Pons (tissue), 1 donor: ENCODE data around the gene PREX1.
"Not testable (repeated sequence)": the region's sequence is repeated elsewhere in the genome, so short reads cannot be mapped to it uniquely, and the experiment has no call there.

ENCODE experiments used
- DNase-seq: peaks from one replicate; pipeline ENCODE4 v3.0.0-alpha.2; 2016; ENCODE audit warnings: low spot score

Gene PREX1

GRCh38 chr20:48604426-48604825 lies 223.4 kb downstream of the PREX1 start:
- no peak for DNase-seq

GRCh38 chr20:48603819-48604405 lies 223.9 kb downstream of the PREX1 start:
- DNase-seq: no peak

GRCh38 chr20:48603116-48603818 lies 224.5 kb downstream of the PREX1 start:
- no peak for DNase-seq

GRCh38 chr20:48601798-48602197 lies 226.0 kb downstream of the PREX1 start:
- no peak for DNase-seq

- no peak for DNase-seq
These were observed 227.3 kb downstream of the PREX1 start for GRCh38 chr20:48600470-48600945.

- DNase-seq: no peak
These were observed 227.9 kb downstream of the PREX1 start for GRCh38 chr20:48599748-48600469.

GRCh38 chr20:48599106-48599747 lies 228.6 kb downstream of the PREX1 start:
- no peak for DNase-seq

GRCh38 chr20:48598303-48598941 lies 229.4 kb downstream of the PREX1 start:
- not testable (repeated sequence) for DNase-seq

- no peak for DNase-seq
These were observed 230.1 kb downstream of the PREX1 start for GRCh38 chr20:48597521-48598302.

GRCh38 chr20:48596334-48596898 lies 231.4 kb downstream of the PREX1 start:
- DNase-seq: no peak

GRCh38 chr20:48595495-48596333 lies 232.1 kb downstream of the PREX1 start:
- DNase-seq: no peak

GRCh38 chr20:48594533-48594932 lies 233.3 kb downstream of the PREX1 start:
- DNase-seq: no peak

- no peak for DNase-seq
These were observed 235.5 kb downstream of the PREX1 start for GRCh38 chr20:48592107-48592940.

- no peak for DNase-seq
These were observed 241.1 kb downstream of the PREX1 start for GRCh38 chr20:48586730-48587129.

GRCh38 chr20:48585061-48585870 lies 242.5 kb downstream of the PREX1 start:
- DNase-seq: no peak

GRCh38 chr20:48584391-48585060 lies 243.3 kb downstream of the PREX1 start:
- no peak for DNase-seq

GRCh38 chr20:48583801-48584200 lies 244.0 kb downstream of the PREX1 start:
- no peak for DNase-seq

- DNase-seq: no peak
These were observed 244.6 kb downstream of the PREX1 start for GRCh38 chr20:48583171-48583570.
